OCI-LY7 (cell line): ENCODE data around the gene ARHGEF16. TPM values are rescaled to one million over a fixed set of nuclear protein-coding genes. Genes with fewer than 3 reads are reported as not detected.

Experiments
- BruUV-seq: library from RNA; stranded (reverse); fragments of 400-500 nt; replicated peaks from 2 replicates; lab custom pipeline; 2021; lab: Mats Ljungman, UMichigan
- CTCF ChIA-PET: fragments of 300-600 bp; sonication (Branson Sonifier 250); formaldehyde crosslinking; loops from one replicate; lab custom pipeline; 2022; ENCODE audit warnings: antibody characterized with exemption; ENCODE audit not compliant: unreplicated experiment; lab: Charles Lee
- POLR2A ChIA-PET: fragments of 300-600 bp; sonication (Branson Sonifier 250); formaldehyde crosslinking; loops from one replicate; lab custom pipeline; 2022; ENCODE audit warnings: antibody characterized with exemption; lab: Charles Lee
- DNase-seq: peaks from one replicate; pipeline ENCODE4 v3.0.0-alpha.2; 2015; ENCODE audit warnings: low spot score
- H2AFZ ChIP-seq: fragments of 200-600 bp; sonication (generic), shearing (Covaris generic); 2 replicates; pipeline ENCODE4 v1.6.1; 2014; ENCODE audit warnings: mild to moderate bottlenecking, antibody characterized with exemption, low read length, moderate library complexity
- H3K27ac ChIP-seq: fragments of 200-600 bp; sonication (generic); 2 replicates; pipeline ENCODE4 v1.5.1; 2014; ENCODE audit warnings: mixed run types, low read depth, mild to moderate bottlenecking, moderate library complexity, low read length, inconsistent platforms; ENCODE audit not compliant: poor library complexity, severe bottlenecking
- H3K36me3 ChIP-seq: fragments of 200-600 bp; sonication (generic); 2 replicates; pipeline ENCODE4 v1.6.1; 2014; ENCODE audit warnings: mild to moderate bottlenecking, antibody characterized with exemption, low read length, moderate library complexity, mixed read lengths; ENCODE audit not compliant: insufficient read depth
- H3K4me1 ChIP-seq: fragments of 200-600 bp; sonication (generic); 2 replicates; pipeline ENCODE4 v1.5.1; 2014; ENCODE audit warnings: mild to moderate bottlenecking, low read length; ENCODE audit not compliant: insufficient read depth, poor library complexity, severe bottlenecking
- H3K4me2 ChIP-seq: fragments of 200-600 bp; sonication (generic); 2 replicates; pipeline ENCODE4 v1.6.1; 2014; ENCODE audit warnings: mild to moderate bottlenecking, low read length
- H3K4me3 ChIP-seq: fragments of 200-600 bp; sonication (generic); 2 replicates; pipeline ENCODE4 v1.5.1; 2014; ENCODE audit warnings: mild to moderate bottlenecking, low read depth, low read length; ENCODE audit not compliant: poor library complexity, severe bottlenecking
- H3K79me2 ChIP-seq: fragments of 200-600 bp; sonication (generic); 2 replicates; pipeline ENCODE4 v1.6.1; 2016; ENCODE audit warnings: low read depth, mild to moderate bottlenecking, low read length, moderate library complexity, mixed read lengths; ENCODE audit not compliant: insufficient read depth
- H3K9me2 ChIP-seq: fragments of 200-600 bp; sonication (generic); 2 replicates; pipeline ENCODE4 v1.6.1; 2016; ENCODE audit warnings: mild to moderate bottlenecking, low read length, mixed read lengths; ENCODE audit not compliant: insufficient read depth
- H3K9me3 ChIP-seq: fragments of 200-600 bp; sonication (generic); 2 replicates; pipeline ENCODE4 v1.6.1; 2014; ENCODE audit warnings: mild to moderate bottlenecking, mixed run types, low read length, mixed read lengths
- H4K20me1 ChIP-seq: fragments of 200-600 bp; sonication (generic); 2 replicates; pipeline ENCODE4 v1.6.1; 2014; ENCODE audit warnings: mild to moderate bottlenecking, antibody characterized with exemption, low read length, moderate library complexity, mixed read lengths; ENCODE audit not compliant: insufficient read depth
- EZH2phosphoT487 ChIP-seq: fragments of 200-600 bp; sonication (generic); IDR thresholded peaks from 2 replicates; pipeline ENCODE4 v1.6.1; 2018; ENCODE audit warnings: low read depth, borderline replicate concordance, mild to moderate bottlenecking, mixed run types, antibody characterized with exemption, low read length, moderate library complexity, mixed read lengths
- intact Hi-C: fragments of 100-400 bp; cut with micrococcal nuclease; formaldehyde crosslinking; loops from one replicate; pipeline ENCODE4 v1.10.0; 2022; ENCODE audit not compliant: unreplicated experiment
- total RNA-seq, 2 experiments: library from RNA; depleted of rRNA in 1 of 2; stranded (reverse); fragments of >200 nt in 1 of 2; shearing (Covaris generic) in 1 of 2; gene quantifications; 2 replicates each; pipeline ENCODE4 v1.2.3, GENCODE V29; 2014 to 2022
- TF ChIP-seq, protein P1 (sequence below): fragments of 200-600 bp; sonication (generic); conservative IDR thresholded peaks from 2 replicates; pipeline ENCODE4 v1.5.1; 2014; ENCODE audit warnings: mild to moderate bottlenecking, antibody characterized with exemption, low read length, moderate library complexity, mixed read lengths

Gene ARHGEF16
- total RNA-seq, 2 experiments from 2014 or later, result not detected

DNA sequence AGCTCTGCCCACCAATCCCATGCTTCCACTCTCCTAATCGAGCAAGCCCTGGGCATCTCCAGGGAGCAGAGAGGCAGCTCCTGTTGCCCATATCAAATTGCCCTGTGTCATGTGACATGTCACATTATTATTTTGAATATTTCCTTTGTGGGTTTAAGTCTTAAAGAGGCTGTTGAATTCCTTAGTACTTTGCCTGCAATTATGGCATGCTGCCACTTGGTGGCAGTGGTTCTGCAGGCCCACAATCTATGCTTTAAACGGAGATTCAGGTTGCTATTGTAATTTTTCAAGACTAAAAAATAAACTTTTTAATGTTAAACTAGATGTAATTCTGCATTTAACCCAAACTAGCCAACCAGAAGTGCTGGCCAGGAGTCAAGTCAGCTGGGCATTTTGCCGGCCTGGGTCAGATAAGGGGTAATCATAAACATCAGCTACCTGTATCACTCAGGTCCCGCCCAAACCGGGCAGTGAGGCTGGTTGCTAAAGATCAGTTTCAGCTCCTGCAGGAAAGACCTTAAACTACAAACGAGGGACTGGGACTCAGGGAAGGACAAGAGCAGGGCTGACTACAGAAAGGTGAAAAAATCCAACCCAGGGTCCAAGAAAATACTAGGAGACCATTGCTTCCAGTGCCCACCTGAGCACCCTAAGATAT is 37.3 kb upstream of the ARHGEF16 start:
- intact Hi-C loops, result no loop called here
- Histone ChIP-seq H4K20me1 (no peaks in the 10 kb centered on the region), H3K79me2 (no peaks in the 10 kb centered on the region), H3K4me2 (no peak overlapping the region), H3K4me1 (no peaks in the 10 kb centered on the region), H3K4me3 (no peak overlapping the region), H2AFZ (no peak overlapping the region), H3K9me3 (0 out of 2 replicates have a peak, but pooled peaks cover 5% of the 10 kb centered on the region), H3K27ac (no peak overlapping the region), H3K9me2 (no peaks in the 10 kb centered on the region), H3K36me3 (no peaks in the 10 kb centered on the region)
- DNase-seq, result no peak
- ChIA-PET POLR2A (no interaction called here), CTCF (no interaction called here)
- no peak for TF ChIP-seq EZH2phosphoT487
- TF ChIP-seq, protein P1, sequence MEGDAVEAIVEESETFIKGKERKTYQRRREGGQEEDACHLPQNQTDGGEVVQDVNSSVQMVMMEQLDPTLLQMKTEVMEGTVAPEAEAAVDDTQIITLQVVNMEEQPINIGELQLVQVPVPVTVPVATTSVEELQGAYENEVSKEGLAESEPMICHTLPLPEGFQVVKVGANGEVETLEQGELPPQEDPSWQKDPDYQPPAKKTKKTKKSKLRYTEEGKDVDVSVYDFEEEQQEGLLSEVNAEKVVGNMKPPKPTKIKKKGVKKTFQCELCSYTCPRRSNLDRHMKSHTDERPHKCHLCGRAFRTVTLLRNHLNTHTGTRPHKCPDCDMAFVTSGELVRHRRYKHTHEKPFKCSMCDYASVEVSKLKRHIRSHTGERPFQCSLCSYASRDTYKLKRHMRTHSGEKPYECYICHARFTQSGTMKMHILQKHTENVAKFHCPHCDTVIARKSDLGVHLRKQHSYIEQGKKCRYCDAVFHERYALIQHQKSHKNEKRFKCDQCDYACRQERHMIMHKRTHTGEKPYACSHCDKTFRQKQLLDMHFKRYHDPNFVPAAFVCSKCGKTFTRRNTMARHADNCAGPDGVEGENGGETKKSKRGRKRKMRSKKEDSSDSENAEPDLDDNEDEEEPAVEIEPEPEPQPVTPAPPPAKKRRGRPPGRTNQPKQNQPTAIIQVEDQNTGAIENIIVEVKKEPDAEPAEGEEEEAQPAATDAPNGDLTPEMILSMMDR, result peak; percentile 82
- no TSS peak for BruUV-seq

DNA sequence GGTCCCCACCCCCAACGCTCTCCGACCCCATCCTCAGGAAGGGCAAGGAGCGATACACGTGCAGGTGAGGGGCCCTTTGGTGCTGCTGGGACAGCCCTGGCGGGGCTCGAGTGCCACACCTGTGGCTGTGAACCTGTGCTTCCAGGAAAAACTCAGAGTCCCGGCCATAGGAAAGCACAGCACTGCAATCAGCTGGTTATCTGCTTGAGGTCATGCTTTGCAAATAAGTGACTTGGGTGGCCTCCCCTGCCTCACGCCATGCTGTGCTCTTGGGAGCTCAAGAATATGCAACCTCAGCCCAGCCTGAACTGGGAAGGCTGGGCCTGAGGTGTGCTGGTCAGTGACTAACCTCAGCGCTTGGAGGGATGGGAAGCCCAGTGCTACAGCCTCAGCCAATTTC is 36.5 kb upstream of the ARHGEF16 start:
- CTCF ChIA-PET, result no interaction called here
- TF ChIP-seq EZH2phosphoT487, result no peak
- TF ChIP-seq, protein P1, result no peak
- DNase-seq, result no peak
- Histone ChIP-seq H3K9me3 (0 out of 2 replicates have a peak, but pooled peaks cover 5% of the 10 kb centered on the region), H3K27ac (no peak overlapping the region), H2AFZ (no peak overlapping the region), H4K20me1 (no peaks in the 10 kb centered on the region), H3K4me3 (no peak overlapping the region), H3K4me1 (no peaks in the 10 kb centered on the region), H3K4me2 (no peak overlapping the region), H3K79me2 (no peaks in the 10 kb centered on the region), H3K9me2 (no peaks in the 10 kb centered on the region), H3K36me3 (no peaks in the 10 kb centered on the region)
- POLR2A ChIA-PET, result no interaction called here
- intact Hi-C loops, result no loop called here
- no TSS peak for BruUV-seq

DNA sequence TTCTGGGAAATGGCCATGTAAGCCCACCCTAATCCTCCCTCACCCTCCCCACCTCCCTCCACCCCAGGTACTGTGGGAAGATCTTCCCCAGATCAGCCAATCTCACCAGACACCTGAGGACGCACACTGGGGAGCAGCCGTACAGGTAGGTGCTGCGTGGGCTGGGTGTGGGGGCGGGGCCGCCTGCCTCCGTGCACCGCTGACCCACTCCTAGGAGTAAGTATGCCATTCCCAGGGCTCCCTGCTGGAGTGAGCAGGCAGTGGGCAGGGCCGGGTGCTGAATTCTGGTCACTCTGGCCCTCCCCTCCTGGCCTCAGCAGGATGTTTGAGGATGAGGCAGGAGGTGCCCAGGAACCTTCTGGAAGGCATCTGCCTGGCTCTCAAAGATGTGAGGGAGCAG is 35.9 kb upstream of the ARHGEF16 start:
- no TSS peak for BruUV-seq
- no peak overlapping the region for H3K27ac ChIP-seq
- no peak overlapping the region for H3K4me2 ChIP-seq
- ChIA-PET POLR2A (no interaction called here), CTCF (no interaction called here)
- H3K79me2 ChIP-seq, result no peaks in the 10 kb centered on the region
- H3K4me3 ChIP-seq, result no peak overlapping the region
- no peaks in the 10 kb centered on the region for H3K4me1 ChIP-seq
- no peak overlapping the region for H2AFZ ChIP-seq
- no peaks in the 10 kb centered on the region for H3K9me2 ChIP-seq
- 0 out of 2 replicates have a peak, but pooled peaks cover 5% of the 10 kb centered on the region for H3K9me3 ChIP-seq
- H3K36me3 ChIP-seq, result no peaks in the 10 kb centered on the region
- intact Hi-C loops, result no loop called here
- H4K20me1 ChIP-seq, result no peaks in the 10 kb centered on the region
- TF ChIP-seq, protein P1, result no peak
- no peak for TF ChIP-seq EZH2phosphoT487
- no peak for DNase-seq
